K562 (cell line): ENCODE data around the gene IGFL1. TPM values are rescaled to one million over a fixed set of nuclear protein-coding genes. Genes with fewer than 3 reads are reported as not detected.
A peak's percentile ranks its signal among the peaks of the same experiment; 100 is the strongest.

Experiments
- CSDE1 ChIP-seq, 2 experiments: fragments of 450-650 bp; IDR thresholded peaks; 2 replicates each; pipeline ENCODE4 v1.6.1; 2016; ENCODE audit warnings: mild to moderate bottlenecking in 1 of 2
- EHMT2 ChIP-seq: fragments of 450-650 bp; IDR thresholded peaks from 2 replicates; pipeline ENCODE4 v1.6.1; 2018; ENCODE audit warnings: antibody characterized with exemption
- HDAC1 ChIP-seq, 2 experiments: fragments of 450-650 bp; IDR thresholded peaks; 2 replicates each; pipeline ENCODE4 v1.6.1; 2016 to 2017; ENCODE audit warnings: inconsistent platforms in 1 of 2, mild to moderate bottlenecking in 1 of 2, moderate library complexity in 1 of 2
- LCOR ChIP-seq: sonication (generic); formaldehyde crosslinking; IDR thresholded peaks from 2 replicates; pipeline ENCODE4 v1.8.0; 2022; ENCODE audit warnings: mild to moderate bottlenecking, missing genetic modification reagents
- NR2C1 ChIP-seq, 2 experiments: fragments of 450-650 bp; IDR thresholded peaks; 2 replicates each; pipeline ENCODE4 v1.6.1; 2017; ENCODE audit warnings: mild to moderate bottlenecking in 2 of 2, antibody characterized with exemption in 1 of 2, inconsistent platforms in 1 of 2, missing compliant biosample characterization in 1 of 2, missing genetic modification characterization in 1 of 2
- POU5F1 ChIP-seq: fragments of 150-350 bp; IDR thresholded peaks from 2 replicates; pipeline ENCODE4 v1.6.1; 2014; ENCODE audit warnings: borderline replicate concordance, low read length, low read depth, mild to moderate bottlenecking; ENCODE audit not compliant: partially characterized antibody
- PTRF ChIP-seq: fragments of 450-650 bp; IDR thresholded peaks from 2 replicates; pipeline ENCODE4 v1.6.1; 2016; ENCODE audit warnings: mild to moderate bottlenecking, missing genetic modification characterization, missing compliant biosample characterization
- RBM17 ChIP-seq: fragments of 200-400 bp; formaldehyde crosslinking; IDR thresholded peaks from 2 replicates; pipeline ENCODE4 v1.6.1; 2017; ENCODE audit warnings: low read depth, mild to moderate bottlenecking, low read length, borderline replicate concordance
- SIN3B ChIP-seq: fragments of 450-650 bp; IDR thresholded peaks from 2 replicates; pipeline ENCODE4 v1.6.1; 2017; ENCODE audit warnings: low read depth, mild to moderate bottlenecking, moderate library complexity
- SPI1 ChIP-seq: IDR thresholded peaks from 2 replicates; pipeline ENCODE4 v1.6.1; 2011; ENCODE audit warnings: low read depth, low read length, control low read depth, borderline replicate concordance
- ZNF766 ChIP-seq: fragments of 200-800 bp; sonication (Bioruptor generic); conservative IDR thresholded peaks from 2 replicates; pipeline ENCODE4 v1.6.1; 2016; ENCODE audit warnings: missing genetic modification characterization, missing compliant biosample characterization
- polyA plus RNA-seq, 8 experiments: library from polyadenylated mRNA; depleted of rRNA in 4 of 8; stranded (reverse) in 5 of 8; unstranded in 3 of 8; fragments of >200 nt; fragmentation: Nextera tagmentation in 2 of 8; fragmentation: Illumina TruSeq in 1 of 8; extraction: Ambion mirVana in 2 of 8; extraction: Trizol in 1 of 8; gene quantifications; 2 replicates each; pipeline versions ENCODE4 v1.2.1 to v1.2.3, GENCODE V29; 2011 to 2014; ENCODE audit warnings: inconsistent platforms in 1 of 8, missing spikeins in 1 of 8
- total RNA-seq, 7 experiments: library from RNA; depleted of rRNA in 6 of 7; stranded (reverse); fragments of >200 nt in 6 of 7; fragmentation: Illumina TruSeq in 2 of 7; extraction: Trizol in 2 of 7; gene quantifications; 2 replicates each; pipeline versions ENCODE4 v1.2.1 to v1.2.3, GENCODE V29; 2011 to 2021; ENCODE audit warnings: low replicate concordance in 1 of 7
- TF ChIP-seq, protein P1 (sequence below): fragments of 200-800 bp; sonication (Bioruptor generic); IDR thresholded peaks from 2 replicates; pipeline ENCODE4 v1.6.1; 2016; ENCODE audit warnings: missing genetic modification characterization, missing compliant biosample characterization
- TF ChIP-seq, protein P2 (sequence below): sonication (generic); formaldehyde crosslinking; IDR thresholded peaks from 2 replicates; pipeline ENCODE4 v1.8.0; 2022; ENCODE audit warnings: missing genetic modification reagents, mild to moderate bottlenecking, moderate library complexity, borderline replicate concordance
- TF ChIP-seq, protein P3 (sequence below), 2 experiments: fragments of 450-650 bp; formaldehyde crosslinking in 1 of 2; IDR thresholded peaks; 2 replicates each; pipeline versions ENCODE4 v1.4.0 to v1.6.1; 2014 to 2020; ENCODE audit warnings: mild to moderate bottlenecking in 2 of 2, borderline replicate concordance in 1 of 2, low read depth in 1 of 2

Gene IGFL1
- total and polyA plus RNA-seq, 9 of the 15 experiments (the other 6 are each of a cell fraction or from before 2014, with no cell fraction given), result not detected

DNA sequence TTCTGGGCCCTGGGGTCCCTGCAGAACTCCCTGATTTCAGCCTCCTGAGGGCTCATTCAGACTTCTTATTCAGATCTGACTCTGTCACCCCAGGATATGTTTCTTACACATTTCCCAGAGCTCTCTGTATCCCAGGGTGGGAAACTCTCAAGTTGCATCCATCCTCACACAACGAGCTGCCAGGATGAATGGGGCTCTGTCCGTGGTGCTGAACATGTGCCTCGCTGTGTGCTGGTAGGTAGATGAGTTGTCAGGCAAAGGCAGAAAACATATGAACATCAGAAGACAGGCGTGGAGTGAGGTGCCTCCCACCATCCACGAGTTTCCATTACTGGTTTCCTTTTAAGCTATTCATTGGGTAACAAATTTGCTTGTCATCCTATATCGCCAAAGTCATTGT is 11.4 kb upstream of the IGFL1 start (continued):
- TF ChIP-seq, protein P1, sequence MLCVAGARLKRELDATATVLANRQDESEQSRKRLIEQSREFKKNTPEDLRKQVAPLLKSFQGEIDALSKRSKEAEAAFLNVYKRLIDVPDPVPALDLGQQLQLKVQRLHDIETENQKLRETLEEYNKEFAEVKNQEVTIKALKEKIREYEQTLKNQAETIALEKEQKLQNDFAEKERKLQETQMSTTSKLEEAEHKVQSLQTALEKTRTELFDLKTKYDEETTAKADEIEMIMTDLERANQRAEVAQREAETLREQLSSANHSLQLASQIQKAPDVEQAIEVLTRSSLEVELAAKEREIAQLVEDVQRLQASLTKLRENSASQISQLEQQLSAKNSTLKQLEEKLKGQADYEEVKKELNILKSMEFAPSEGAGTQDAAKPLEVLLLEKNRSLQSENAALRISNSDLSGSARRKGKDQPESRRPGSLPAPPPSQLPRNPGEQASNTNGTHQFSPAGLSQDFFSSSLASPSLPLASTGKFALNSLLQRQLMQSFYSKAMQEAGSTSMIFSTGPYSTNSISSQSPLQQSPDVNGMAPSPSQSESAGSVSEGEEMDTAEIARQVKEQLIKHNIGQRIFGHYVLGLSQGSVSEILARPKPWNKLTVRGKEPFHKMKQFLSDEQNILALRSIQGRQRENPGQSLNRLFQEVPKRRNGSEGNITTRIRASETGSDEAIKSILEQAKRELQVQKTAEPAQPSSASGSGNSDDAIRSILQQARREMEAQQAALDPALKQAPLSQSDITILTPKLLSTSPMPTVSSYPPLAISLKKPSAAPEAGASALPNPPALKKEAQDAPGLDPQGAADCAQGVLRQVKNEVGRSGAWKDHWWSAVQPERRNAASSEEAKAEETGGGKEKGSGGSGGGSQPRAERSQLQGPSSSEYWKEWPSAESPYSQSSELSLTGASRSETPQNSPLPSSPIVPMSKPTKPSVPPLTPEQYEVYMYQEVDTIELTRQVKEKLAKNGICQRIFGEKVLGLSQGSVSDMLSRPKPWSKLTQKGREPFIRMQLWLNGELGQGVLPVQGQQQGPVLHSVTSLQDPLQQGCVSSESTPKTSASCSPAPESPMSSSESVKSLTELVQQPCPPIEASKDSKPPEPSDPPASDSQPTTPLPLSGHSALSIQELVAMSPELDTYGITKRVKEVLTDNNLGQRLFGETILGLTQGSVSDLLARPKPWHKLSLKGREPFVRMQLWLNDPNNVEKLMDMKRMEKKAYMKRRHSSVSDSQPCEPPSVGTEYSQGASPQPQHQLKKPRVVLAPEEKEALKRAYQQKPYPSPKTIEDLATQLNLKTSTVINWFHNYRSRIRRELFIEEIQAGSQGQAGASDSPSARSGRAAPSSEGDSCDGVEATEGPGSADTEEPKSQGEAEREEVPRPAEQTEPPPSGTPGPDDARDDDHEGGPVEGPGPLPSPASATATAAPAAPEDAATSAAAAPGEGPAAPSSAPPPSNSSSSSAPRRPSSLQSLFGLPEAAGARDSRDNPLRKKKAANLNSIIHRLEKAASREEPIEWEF (CRISPR knock-in tag), result no peak
- TF ChIP-seq, protein P2, sequence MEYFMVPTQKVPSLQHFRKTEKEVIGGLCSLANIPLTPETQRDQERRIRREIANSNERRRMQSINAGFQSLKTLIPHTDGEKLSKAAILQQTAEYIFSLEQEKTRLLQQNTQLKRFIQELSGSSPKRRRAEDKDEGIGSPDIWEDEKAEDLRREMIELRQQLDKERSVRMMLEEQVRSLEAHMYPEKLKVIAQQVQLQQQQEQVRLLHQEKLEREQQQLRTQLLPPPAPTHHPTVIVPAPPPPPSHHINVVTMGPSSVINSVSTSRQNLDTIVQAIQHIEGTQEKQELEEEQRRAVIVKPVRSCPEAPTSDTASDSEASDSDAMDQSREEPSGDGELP, result peak; percentile 53; the same call in 1 of the 2 replicates
- TF ChIP-seq, protein P3, sequence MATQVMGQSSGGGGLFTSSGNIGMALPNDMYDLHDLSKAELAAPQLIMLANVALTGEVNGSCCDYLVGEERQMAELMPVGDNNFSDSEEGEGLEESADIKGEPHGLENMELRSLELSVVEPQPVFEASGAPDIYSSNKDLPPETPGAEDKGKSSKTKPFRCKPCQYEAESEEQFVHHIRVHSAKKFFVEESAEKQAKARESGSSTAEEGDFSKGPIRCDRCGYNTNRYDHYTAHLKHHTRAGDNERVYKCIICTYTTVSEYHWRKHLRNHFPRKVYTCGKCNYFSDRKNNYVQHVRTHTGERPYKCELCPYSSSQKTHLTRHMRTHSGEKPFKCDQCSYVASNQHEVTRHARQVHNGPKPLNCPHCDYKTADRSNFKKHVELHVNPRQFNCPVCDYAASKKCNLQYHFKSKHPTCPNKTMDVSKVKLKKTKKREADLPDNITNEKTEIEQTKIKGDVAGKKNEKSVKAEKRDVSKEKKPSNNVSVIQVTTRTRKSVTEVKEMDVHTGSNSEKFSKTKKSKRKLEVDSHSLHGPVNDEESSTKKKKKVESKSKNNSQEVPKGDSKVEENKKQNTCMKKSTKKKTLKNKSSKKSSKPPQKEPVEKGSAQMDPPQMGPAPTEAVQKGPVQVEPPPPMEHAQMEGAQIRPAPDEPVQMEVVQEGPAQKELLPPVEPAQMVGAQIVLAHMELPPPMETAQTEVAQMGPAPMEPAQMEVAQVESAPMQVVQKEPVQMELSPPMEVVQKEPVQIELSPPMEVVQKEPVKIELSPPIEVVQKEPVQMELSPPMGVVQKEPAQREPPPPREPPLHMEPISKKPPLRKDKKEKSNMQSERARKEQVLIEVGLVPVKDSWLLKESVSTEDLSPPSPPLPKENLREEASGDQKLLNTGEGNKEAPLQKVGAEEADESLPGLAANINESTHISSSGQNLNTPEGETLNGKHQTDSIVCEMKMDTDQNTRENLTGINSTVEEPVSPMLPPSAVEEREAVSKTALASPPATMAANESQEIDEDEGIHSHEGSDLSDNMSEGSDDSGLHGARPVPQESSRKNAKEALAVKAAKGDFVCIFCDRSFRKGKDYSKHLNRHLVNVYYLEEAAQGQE (IDR thresholded peaks at IDR 0.05; ENCODE audit: borderline replicate concordance), result peak; percentile 99
- TF ChIP-seq, protein P3 (CRISPR knock-in tag; IDR thresholded peaks at IDR 0.05; ENCODE audit: low read depth), result peak; percentile 97
- no peak for TF ChIP-seq SPI1
- no peak for TF ChIP-seq PTRF
- TF ChIP-seq CSDE1 (IDR thresholded peaks at IDR 0.05), result no peak
- no peak for TF ChIP-seq LCOR (CRISPR knock-in tag)
- no peak for TF ChIP-seq SIN3B
- TF ChIP-seq ZNF766 (CRISPR knock-in tag), result 0 out of 2 replicates have a peak, but pooled peaks have one; percentile 46
- no peak for TF ChIP-seq NR2C1 (IDR thresholded peaks at IDR 0.05)
- TF ChIP-seq NR2C1 (tag; IDR thresholded peaks at IDR 0.05), result 0 out of 2 replicates have a peak, but pooled peaks have one; percentile 8
- no peak for TF ChIP-seq POU5F1
- TF ChIP-seq HDAC1 (IDR thresholded peaks at IDR 0.05), result no peak
- peak; percentile 99 for TF ChIP-seq EHMT2
- TF ChIP-seq RBM17, result no peak
